ENCODE data around the gene FAM219A. TPM values are rescaled to one million over a fixed set of nuclear protein-coding genes. Genes with fewer than 3 reads are reported as not detected.

Gene FAM219A
- total RNA-seq, 1 experiment from 2014 or later, result 20.6 TPM

GRCh38 chr9:34417734-34418133, 40.6 kb downstream of the FAM219A start:
- Mint-ChIP-seq H3K27me3 (ENCODE audit: low read depth) (peaks cover 3% of the 10 kb centered on the region; the same call in 1 of the 2 replicates), H3K27ac (no peak overlapping the region), H3K36me3 (no peaks in the 10 kb centered on the region), H3K4me3 (no peak overlapping the region), H3K9me3 (no peaks in the 10 kb centered on the region), H3K4me1 (peaks cover 20% of the 10 kb centered on the region)
- CTCF ChIA-PET, result interaction anchor here (0.6 to 1.9 kb wide), 3 partner anchors 12 to 63 kb away, joined by 3 to 11 read pairs (median 4); no protein-coding TSS in a partner anchor
- DNase-seq (ENCODE audit: low spot score) (no peak), ATAC-seq (no peak)
- POLR2A ChIA-PET, result no interaction called here
- TF ChIP-seq FOXK1 (CRISPR knock-in tag; IDR thresholded peaks at IDR 0.05), result no peak
- TF ChIP-seq IRF1 (CRISPR knock-in tag; IDR thresholded peaks at IDR 0.05), result no peak
- no peak for TF ChIP-seq GRHL2 (CRISPR knock-in tag; IDR thresholded peaks at IDR 0.05; ENCODE audit: insufficient replicate concordance, severe bottlenecking)
- TF ChIP-seq ZBTB43 (CRISPR knock-in tag; IDR thresholded peaks at IDR 0.05), result no peak
- TF ChIP-seq NR3C1 (CRISPR knock-in tag; conservative IDR thresholded peaks at IDR 0.05; ENCODE audit: low read depth), result no peak
- TF ChIP-seq USF2 (CRISPR knock-in tag; IDR thresholded peaks at IDR 0.05), result no peak

GRCh38 chr9:34413231-34413852, 45.0 kb downstream of the FAM219A start:
- ChIA-PET CTCF (interaction anchor here (2.3 to 4.2 kb wide), 2 partner anchors 9 to 178 kb away, joined by 6 to 61 read pairs; no protein-coding TSS in a partner anchor), POLR2A (no interaction called here)
- Mint-ChIP-seq H3K9me3 (no peaks in the 10 kb centered on the region), H3K4me3 (no peak overlapping the region), H3K36me3 (no peaks in the 10 kb centered on the region), H3K27ac (no peak overlapping the region), H3K4me1 (no peaks in the 10 kb centered on the region), H3K27me3 (ENCODE audit: low read depth) (peaks cover 3% of the 10 kb centered on the region; the same call in 1 of the 2 replicates)
- peak; percentile 78 for DNase-seq (ENCODE audit: low spot score)
- ATAC-seq, result peak; percentile 80
- TF ChIP-seq HMGXB4 (CRISPR knock-in tag; IDR thresholded peaks at IDR 0.05) (no peak), TEAD4 (CRISPR knock-in tag; IDR thresholded peaks at IDR 0.05) (peak; percentile 67; the same call in 1 of the 2 replicates), RELA (CRISPR knock-in tag; IDR thresholded peaks at IDR 0.05; ENCODE audit: borderline replicate concordance) (no peak), NFE2L1 (CRISPR knock-in tag; IDR thresholded peaks at IDR 0.05) (0 out of 2 replicates have a peak, but pooled peaks have one; percentile 47), E2F1 (CRISPR knock-in tag; IDR thresholded peaks at IDR 0.05) (no peak), ELF4 (CRISPR knock-in tag; IDR thresholded peaks at IDR 0.05; ENCODE audit: low read depth) (no peak), EMX1 (CRISPR knock-in tag; IDR thresholded peaks at IDR 0.05) (no peak), ERG (CRISPR knock-in tag; IDR thresholded peaks at IDR 0.05) (no peak), TEAD1 (CRISPR knock-in tag; IDR thresholded peaks at IDR 0.05) (peak; percentile 62; the same call in 1 of the 2 replicates), SOX15 (CRISPR knock-in tag; IDR thresholded peaks at IDR 0.05) (no peak), JUN (CRISPR knock-in tag; IDR thresholded peaks at IDR 0.05) (peak; percentile 57; the same call in 1 of the 2 replicates), ATF3 (CRISPR knock-in tag; conservative IDR thresholded peaks at IDR 0.05) (no peak)
